Measurements from ENCODE around the gene PACSIN3. TPM values are rescaled to one million over a fixed set of nuclear protein-coding genes. Genes with fewer than 3 reads are reported as not detected.

PACSIN3 gene
- total RNA-seq, 2 donors from 2014 or later: 107 to 186 TPM

- Histone ChIP-seq H3K27me3 (no peaks in the 10 kb centered on the region), H3K36me3 (peaks cover 11% of the 10 kb centered on the region), H3K4me1 (no peaks in the 10 kb centered on the region), H3K9me3 (no peaks in the 10 kb centered on the region), H3K4me3 (no peak overlapping the region), H3K27ac (no peak overlapping the region)
- no peak for DNase-seq (ENCODE audit: low spot score)
- no peak for TF ChIP-seq CTCF (IDR thresholded peaks at IDR 0.05)
Observed at GRCh38 chr11:47229161-47229560, 42.9 kb upstream of the PACSIN3 start.

- Histone ChIP-seq H3K36me3 (peaks cover 18% of the 10 kb centered on the region), H3K4me3 (no peak overlapping the region), H3K9me3 (no peaks in the 10 kb centered on the region), H3K27ac (no peak overlapping the region), H3K27me3 (no peaks in the 10 kb centered on the region), H3K4me1 (peaks cover 0 to 2% of the 10 kb centered on the region in 2 donors)
- no peak for DNase-seq (ENCODE audit: low spot score)
- no peak for TF ChIP-seq CTCF (IDR thresholded peaks at IDR 0.05)
Observed at GRCh38 chr11:47225552-47226400, 39.5 kb upstream of the PACSIN3 start.

DNA sequence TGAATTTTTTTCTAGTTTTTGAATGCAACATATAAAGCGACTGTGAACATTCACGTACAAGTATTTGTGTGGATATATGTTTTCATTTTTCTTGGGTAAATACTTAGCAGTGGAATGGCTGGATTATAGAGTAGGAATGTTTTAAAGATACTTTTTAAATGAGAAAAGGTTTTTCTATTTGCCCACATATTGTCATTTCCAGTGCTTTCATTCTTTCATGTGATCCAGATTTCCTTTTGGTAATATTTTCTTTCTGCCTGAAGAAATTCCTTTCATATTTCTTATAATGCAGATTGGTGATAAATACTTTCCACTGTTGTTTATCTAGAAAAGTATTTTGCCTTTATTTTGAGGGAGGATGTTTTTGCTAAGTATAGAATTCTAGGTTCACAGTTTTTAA lies 36.5 kb upstream of the PACSIN3 start:
- Histone ChIP-seq H3K4me1 (peaks cover 0 to 12% of the 10 kb centered on the region in 2 donors), H3K27me3 (no peaks in the 10 kb centered on the region), H3K9me3 (no peaks in the 10 kb centered on the region), H3K27ac (no peak overlapping the region), H3K36me3 (peaks cover 12% of the 10 kb centered on the region), H3K4me3 (no peak overlapping the region)
- TF ChIP-seq CTCF (IDR thresholded peaks at IDR 0.05): no peak
- DNase-seq (ENCODE audit: low spot score): no peak

DNA sequence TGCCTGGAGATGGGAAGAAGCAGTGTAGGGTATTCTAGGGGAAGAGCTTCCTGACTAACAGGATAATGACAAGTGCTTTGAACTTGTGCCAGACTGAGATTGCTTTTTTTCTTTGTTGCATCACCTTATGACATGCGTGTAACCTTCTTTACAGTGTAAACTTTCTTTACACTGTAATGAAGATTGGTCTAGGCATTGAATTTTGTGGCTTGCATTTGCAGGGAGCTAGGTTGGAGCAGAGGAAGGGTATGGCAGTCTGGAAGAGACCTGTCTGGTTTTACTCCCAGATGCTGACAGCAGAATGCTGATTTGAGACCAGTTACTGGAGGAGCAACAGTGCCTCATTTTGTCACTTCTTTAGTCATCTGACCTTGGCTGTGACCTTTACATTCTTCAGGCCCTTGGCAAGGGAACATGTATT lies 34.2 kb upstream of the PACSIN3 start:
- DNase-seq (ENCODE audit: low spot score): no peak
- Histone ChIP-seq H3K4me1 (peaks cover 0 to 28% of the 10 kb centered on the region in 2 donors), H3K36me3 (peaks cover 7% of the 10 kb centered on the region), H3K9me3 (no peaks in the 10 kb centered on the region), H3K27ac (peak overlapping the region in 1 of 2 donors; percentile 18), H3K4me3 (no peak overlapping the region), H3K27me3 (no peaks in the 10 kb centered on the region)
- TF ChIP-seq CTCF (IDR thresholded peaks at IDR 0.05): no peak

DNA sequence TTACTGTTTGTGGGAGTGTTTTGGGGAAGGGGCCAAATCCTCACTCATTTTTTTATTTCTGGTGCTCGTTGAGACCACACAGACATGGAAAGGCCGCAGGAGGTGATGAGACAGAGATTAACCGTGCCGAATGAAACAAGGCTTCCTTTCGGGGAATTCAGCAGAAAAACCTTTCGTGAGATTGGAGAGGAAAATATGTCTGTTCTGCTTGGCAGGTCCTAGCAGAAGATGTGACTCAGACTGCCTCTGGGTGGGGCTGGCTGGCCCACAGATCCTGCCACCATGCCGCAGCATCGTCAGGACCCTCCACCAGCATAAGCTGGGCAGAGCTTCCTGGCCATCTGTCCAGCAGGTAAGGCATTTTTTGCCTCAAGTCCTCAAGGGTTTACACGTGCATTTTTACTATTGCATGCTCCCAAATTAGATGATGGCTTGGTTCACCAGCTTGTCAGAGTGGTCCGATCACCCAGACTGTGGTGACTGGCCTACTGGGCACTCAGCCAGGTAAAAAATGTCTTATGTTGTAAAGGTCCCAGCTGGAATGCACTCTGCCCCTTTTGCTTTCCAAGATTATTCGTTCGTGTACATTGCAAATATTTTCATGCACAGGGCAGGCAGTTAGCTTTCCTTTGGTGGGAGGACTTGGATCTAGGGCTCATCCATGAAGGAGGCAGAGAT lies 30.0 kb upstream of the PACSIN3 start:
- peaks cover 0 to 30% of the 10 kb centered on the region in 2 donors for H3K4me1 ChIP-seq
- DNase-seq (ENCODE audit: low spot score): peak; percentile 74

More for the DNA sequence above, 30.0 kb upstream of the PACSIN3 start:
- Histone ChIP-seq H3K27me3 (no peaks in the 10 kb centered on the region), H3K4me3 (peak overlapping the region; percentile 61 to 66), H3K27ac (peak overlapping the region; percentile 91 to 97), H3K9me3 (no peaks in the 10 kb centered on the region), H3K36me3 (no peaks in the 10 kb centered on the region)
- peak in 1 of 2 donors; percentile 16 for TF ChIP-seq CTCF (IDR thresholded peaks at IDR 0.05)

Measured in right atrium auricular region (tissue), 2 donors.